GM12875 (cell line): ENCODE results near the gene ZC3HAV1L.
"Not testable (repeated sequence)": the region's sequence is repeated elsewhere in the genome, so short reads cannot be mapped to it uniquely, and the experiment has no call there.

Experiments
- H3K4me3 ChIP-seq: one replicate; pipeline ENCODE4 v1.5.1; 2011; ENCODE audit warnings: low read depth, low read length, control low read depth
- CTCF ChIP-seq: IDR thresholded peaks from 2 replicates; pipeline ENCODE4 v1.5.1; 2011; ENCODE audit warnings: low read depth, mild to moderate bottlenecking, control low read depth, inconsistent platforms, low read length, moderate library complexity, borderline replicate concordance; ENCODE audit not compliant: insufficient read depth

ZC3HAV1L gene

DNA sequence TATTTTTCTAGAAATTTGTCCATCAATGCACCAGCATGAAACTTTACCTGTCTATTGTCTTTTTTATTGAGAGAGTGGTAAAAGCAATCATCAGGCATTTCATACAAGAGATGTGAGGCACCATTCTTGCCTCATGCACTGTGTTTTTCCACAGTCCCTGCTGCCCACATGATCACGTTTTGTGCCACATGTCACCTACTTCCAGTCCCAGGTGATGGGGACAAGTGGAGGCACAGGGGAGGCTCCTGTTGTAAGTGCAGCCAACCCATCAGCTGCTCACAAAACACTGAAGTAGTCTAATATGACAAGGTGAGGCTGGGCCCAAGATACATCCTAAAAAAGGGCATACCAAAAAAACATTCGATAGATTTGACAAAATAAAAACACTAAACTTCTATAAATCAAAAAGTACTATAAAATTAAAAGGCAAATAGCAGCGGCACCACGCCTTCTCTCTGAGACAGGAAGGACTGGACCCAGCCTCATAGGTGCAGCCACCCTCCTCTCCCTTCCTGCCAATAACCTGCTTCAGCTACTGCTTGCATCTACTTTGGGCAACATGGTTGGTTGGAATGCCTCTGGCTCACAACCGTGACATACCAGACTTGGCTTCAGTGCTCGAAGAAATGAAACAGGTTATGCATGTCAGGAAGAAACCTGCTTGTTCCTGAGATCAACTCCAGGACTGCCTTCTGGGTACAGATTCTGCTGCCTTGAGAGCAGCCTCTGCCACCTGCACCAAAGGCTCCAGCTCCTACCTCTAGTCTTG, 2.3 kb downstream of the ZC3HAV1L start:
- no peak for TF ChIP-seq CTCF
- H3K4me3 ChIP-seq = no peak overlapping the region

- no peak overlapping the region for H3K4me3 ChIP-seq
- no peak for TF ChIP-seq CTCF
Observed at GRCh38 chr7:139032473-139032872, 3.4 kb downstream of the ZC3HAV1L start.

DNA sequence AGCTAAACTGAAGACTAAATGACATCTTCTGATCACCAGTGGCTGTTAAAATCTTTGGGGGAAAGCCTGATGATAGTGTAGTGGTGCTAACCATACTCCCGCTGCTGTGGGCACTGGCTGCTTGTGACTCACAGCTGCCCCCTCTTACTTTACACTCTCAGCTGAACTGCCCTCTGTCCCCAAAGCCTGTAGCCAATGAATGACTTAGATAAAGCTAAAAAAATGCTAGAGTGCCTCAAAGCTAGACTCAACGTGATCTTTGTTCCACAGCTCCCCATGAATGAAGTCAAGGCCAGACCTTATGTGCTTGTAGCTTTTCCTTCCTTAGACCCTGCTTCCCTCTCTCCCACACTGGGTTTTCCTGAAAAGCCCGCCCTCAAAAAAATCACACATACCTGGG, 6.5 kb downstream of the ZC3HAV1L start:
- TF ChIP-seq CTCF = no peak
- H3K4me3 ChIP-seq = no peak overlapping the region

- no peak overlapping the region for H3K4me3 ChIP-seq
- TF ChIP-seq CTCF = no peak
Observed at GRCh38 chr7:139026551-139026950, 9.3 kb downstream of the ZC3HAV1L start.

- not testable (repeated sequence) for H3K4me3 ChIP-seq
Observed at GRCh38 chr7:139025861-139026260, 10.0 kb downstream of the ZC3HAV1L start.

DNA sequence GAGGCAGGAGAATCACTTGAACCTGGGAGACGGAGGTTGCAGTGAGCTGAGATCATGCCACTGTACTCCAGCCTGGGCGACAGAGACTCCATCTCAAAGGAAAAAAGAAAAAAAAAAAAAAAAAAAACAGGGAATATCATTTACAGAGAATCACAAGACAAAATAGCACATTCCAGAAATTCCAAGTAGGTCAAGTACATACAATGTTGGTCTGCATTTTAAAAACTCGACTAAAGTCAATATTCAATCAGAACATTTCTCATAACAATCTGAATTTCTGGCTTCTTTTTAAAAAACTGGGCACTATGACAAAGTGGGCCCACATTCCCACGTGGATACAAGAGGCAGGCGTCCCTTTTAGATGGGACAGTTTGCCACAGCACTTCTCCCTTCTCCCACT, 12.8 kb downstream of the ZC3HAV1L start:
- no peak overlapping the region for H3K4me3 ChIP-seq

GRCh38 chr7:139022286-139022685, 13.6 kb downstream of the ZC3HAV1L start:
- no peak for TF ChIP-seq CTCF
- no peak overlapping the region for H3K4me3 ChIP-seq

More for the DNA sequence above, 12.8 kb downstream of the ZC3HAV1L start:
- no peak for TF ChIP-seq CTCF

DNA sequence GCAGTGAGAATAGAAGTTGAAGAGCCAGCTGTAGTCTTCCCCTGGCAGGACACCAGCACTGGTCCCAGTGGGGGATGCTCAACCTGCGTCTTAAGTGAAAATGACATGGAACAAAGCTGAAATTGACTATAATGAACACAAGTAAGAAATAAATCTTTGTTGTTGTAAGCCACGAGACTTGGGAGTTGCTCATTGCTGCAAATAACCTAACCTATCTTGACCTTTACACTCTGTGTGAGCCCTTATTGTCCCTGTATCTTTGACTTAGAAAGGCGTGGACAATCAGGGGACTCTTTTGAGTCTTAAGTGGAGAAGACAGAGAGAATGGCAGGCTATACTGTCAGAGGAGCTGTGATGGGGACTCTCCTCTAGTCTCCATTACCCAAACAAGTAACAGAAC, 16.9 kb downstream of the ZC3HAV1L start:
- TF ChIP-seq CTCF = no peak
- no peak overlapping the region for H3K4me3 ChIP-seq
